Stomach (tissue), 9 donors: ENCODE measurements around the gene C1orf21. TPM values are rescaled to one million over a fixed set of nuclear protein-coding genes. Genes with fewer than 3 reads are reported as not detected.

Source experiments
- DNase-seq, 2 donors: peaks; one replicate each; pipeline versions ENCODE4 v3.0.0 to v3.0.0-alpha.2; 2013 to 2019
- H3K27ac ChIP-seq, 5 donors: fragments of 200-600 bp in 4 of 5; sonication (generic) in 4 of 5; one replicate each; pipeline ENCODE4 v1.5.1; 2013 to 2019; ENCODE audit warnings: mild to moderate bottlenecking in 1 of 5, moderate library complexity in 1 of 5
- H3K27me3 ChIP-seq, 3 donors: fragments of 200-600 bp; sonication (generic); one replicate each; pipeline ENCODE4 v1.5.1; 2017 to 2019; ENCODE audit warnings: mixed run types in 1 of 3
- H3K36me3 ChIP-seq, 4 donors: fragments of 200-600 bp; sonication (generic); 1 replicate in 3 of 4; 2 replicates in 1 of 4; pipeline ENCODE4 v1.5.1; 2016 to 2019
- H3K4me1 ChIP-seq, 4 donors: fragments of 200-600 bp; sonication (generic); one replicate each; pipeline ENCODE4 v1.5.1; 2016 to 2019
- H3K4me3 ChIP-seq, 4 donors: fragments of 200-600 bp; sonication (generic) in 3 of 4; one replicate each; pipeline ENCODE4 v1.5.1; 2016 to 2019; ENCODE audit warnings: mild to moderate bottlenecking in 1 of 4
- H3K9me3 ChIP-seq, 4 donors: fragments of 200-600 bp; sonication (generic); one replicate each; pipeline ENCODE4 v1.5.1; 2016 to 2019
- EP300 ChIP-seq: sonication (generic); formaldehyde crosslinking; IDR thresholded peaks from one replicate; pipeline ENCODE4 v1.6.1; 2017; ENCODE audit warnings: antibody characterized with exemption
- POLR2A ChIP-seq, 4 donors: fragments of 450-650 bp; IDR thresholded peaks; one replicate each; pipeline ENCODE4 v1.6.1; 2016; ENCODE audit warnings: antibody characterized with exemption in 4 of 4, control low read depth in 2 of 4, mild to moderate bottlenecking in 1 of 4, moderate library complexity in 1 of 4
- POLR2AphosphoS5 ChIP-seq, 3 donors: sonication (generic); formaldehyde crosslinking; IDR thresholded peaks; one replicate each; pipeline ENCODE4 v1.6.1; 2016; ENCODE audit warnings: antibody characterized with exemption in 3 of 3
- WGBS, 5 donors: extraction: QIAGEN DNeasy Blood & Tissue Kit in 3 of 5; methylation state at CpG; one replicate each; pipeline versions ENCODE4 v1.1.5 to v1.1.7; 2013 to 2018; 5-methylcytosine and 5-hydroxymethylcytosine counted together
- intact Hi-C: fragments of 100-400 bp; cut with DNase I; formaldehyde crosslinking; loops from one replicate; pipeline ENCODE4 v1.15.1; 2023; ENCODE audit warnings: low total_unique reads
- polyA plus RNA-seq, 3 donors: library from polyadenylated mRNA; stranded (reverse); fragments of 200-250 nt; gene quantifications; one replicate each; pipeline ENCODE4 v1.2.3, GENCODE V29; 2013
- total RNA-seq, 5 donors: library from RNA; depleted of rRNA; stranded (reverse); fragments of >200 nt; gene quantifications; one replicate each; pipeline versions ENCODE4 v1.1.0 to v1.2.3, GENCODE V29; 2014 to 2016
- TF ChIP-seq, protein P1 (sequence below), 7 experiments: fragments of 450-650 bp in 4 of 7; fragments of 200-600 bp in 3 of 7; sonication (generic) in 3 of 7; IDR thresholded peaks; one replicate each; pipeline ENCODE4 v1.5.1; 2016 to 2019; ENCODE audit warnings: antibody characterized with exemption in 7 of 7, control low read depth in 2 of 7, mild to moderate bottlenecking in 1 of 7
- donor health status: healthy with polysubstance abuse.
- donor health status: Bipolar disorder and iron deficiency.
- donor health status: healthy.

C1orf21 gene
- total and polyA plus RNA-seq, 8 donors = 10.1 to 114 (median 37.4) TPM

DNA sequence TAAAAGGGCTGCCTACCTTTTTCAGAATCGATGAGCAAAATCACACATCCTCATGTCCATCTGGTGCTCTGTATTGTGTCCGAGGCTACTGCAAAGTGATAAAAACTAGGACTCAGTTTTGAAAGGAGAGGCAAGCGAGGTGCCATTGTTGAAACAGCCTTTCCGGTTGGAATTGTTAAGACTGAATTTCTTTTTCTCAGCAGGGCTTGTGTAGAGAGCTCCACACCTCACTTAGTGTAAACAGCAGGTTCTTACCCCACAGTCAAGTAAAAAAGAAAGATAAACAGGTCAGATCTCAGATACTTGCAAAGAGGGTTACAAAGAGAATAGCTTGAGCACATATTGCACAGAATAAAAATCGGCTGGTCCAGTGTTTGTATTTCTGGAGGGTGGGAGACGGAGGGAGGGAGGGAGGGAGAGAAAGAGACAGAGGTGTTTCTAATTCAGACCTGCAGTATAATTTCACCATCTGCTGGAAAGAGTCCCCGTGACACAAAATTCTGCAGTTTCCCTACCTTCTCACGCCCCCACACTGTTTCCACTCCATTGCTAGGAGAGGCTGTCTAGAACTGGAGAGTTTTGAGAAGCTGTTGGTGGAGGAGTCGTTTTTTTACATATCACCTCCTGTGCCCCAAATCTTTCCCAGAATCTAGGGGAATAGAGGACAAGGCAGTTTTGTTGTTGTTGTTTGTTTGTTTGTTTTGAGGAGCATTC is 285.3 kb downstream of the C1orf21 start:
- no peak for TF ChIP-seq POLR2AphosphoS5 (IDR thresholded peaks at IDR 0.05)
- TF ChIP-seq, protein P1, sequence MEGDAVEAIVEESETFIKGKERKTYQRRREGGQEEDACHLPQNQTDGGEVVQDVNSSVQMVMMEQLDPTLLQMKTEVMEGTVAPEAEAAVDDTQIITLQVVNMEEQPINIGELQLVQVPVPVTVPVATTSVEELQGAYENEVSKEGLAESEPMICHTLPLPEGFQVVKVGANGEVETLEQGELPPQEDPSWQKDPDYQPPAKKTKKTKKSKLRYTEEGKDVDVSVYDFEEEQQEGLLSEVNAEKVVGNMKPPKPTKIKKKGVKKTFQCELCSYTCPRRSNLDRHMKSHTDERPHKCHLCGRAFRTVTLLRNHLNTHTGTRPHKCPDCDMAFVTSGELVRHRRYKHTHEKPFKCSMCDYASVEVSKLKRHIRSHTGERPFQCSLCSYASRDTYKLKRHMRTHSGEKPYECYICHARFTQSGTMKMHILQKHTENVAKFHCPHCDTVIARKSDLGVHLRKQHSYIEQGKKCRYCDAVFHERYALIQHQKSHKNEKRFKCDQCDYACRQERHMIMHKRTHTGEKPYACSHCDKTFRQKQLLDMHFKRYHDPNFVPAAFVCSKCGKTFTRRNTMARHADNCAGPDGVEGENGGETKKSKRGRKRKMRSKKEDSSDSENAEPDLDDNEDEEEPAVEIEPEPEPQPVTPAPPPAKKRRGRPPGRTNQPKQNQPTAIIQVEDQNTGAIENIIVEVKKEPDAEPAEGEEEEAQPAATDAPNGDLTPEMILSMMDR (IDR thresholded peaks at IDR 0.05) = no peak
- no peak for TF ChIP-seq EP300
- H3K27ac ChIP-seq = no peak overlapping the region
- peak in 1 of 2 donors; percentile 38 for DNase-seq
- no peaks in the 10 kb centered on the region for H3K27me3 ChIP-seq
- no peak overlapping the region for H3K4me3 ChIP-seq
- H3K36me3 ChIP-seq = no peaks in the 10 kb centered on the region
- peaks cover 0 to 5% (median 0%) of the 10 kb centered on the region in 4 donors for H3K4me1 ChIP-seq
- intact Hi-C loops = no loop called here
- no peaks in the 10 kb centered on the region for H3K9me3 ChIP-seq
- 27 to 47% (median 44%) methylated on average over 9 of the region's 9 CpGs for WGBS, 5 donors

DNA sequence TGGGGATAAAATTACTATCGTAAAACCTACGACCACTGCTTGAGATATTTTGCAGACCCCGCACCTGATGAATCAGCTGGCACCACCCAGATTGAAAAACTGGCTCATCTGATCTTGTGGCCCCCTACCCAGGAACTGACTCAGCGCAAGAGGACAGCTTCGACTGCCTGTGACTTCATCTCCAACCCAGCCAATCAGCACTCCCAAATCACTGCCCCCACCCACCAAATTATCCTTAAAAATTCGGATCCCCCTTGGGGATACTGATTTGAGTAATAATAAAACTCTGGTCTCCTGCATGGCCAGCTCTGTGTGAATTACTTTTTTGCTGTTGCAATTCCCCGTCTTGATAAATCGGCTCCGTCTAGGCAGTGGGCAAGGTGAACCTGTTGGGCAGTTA is 286.5 kb downstream of the C1orf21 start:
- DNase-seq = no peak
- TF ChIP-seq EP300 = no peak
- TF ChIP-seq, protein P1 (IDR thresholded peaks at IDR 0.05) = no peak
- no peak for TF ChIP-seq POLR2A (IDR thresholded peaks at IDR 0.05)
- no peak for TF ChIP-seq POLR2AphosphoS5 (IDR thresholded peaks at IDR 0.05)
- WGBS, 5 donors = 78 to 89% (median 88%) methylated on average over 9 of the region's 9 CpGs
- Histone ChIP-seq H3K9me3 (no peaks in the 10 kb centered on the region), H3K27ac (no peak overlapping the region), H3K36me3 (no peaks in the 10 kb centered on the region), H3K4me1 (peaks cover 0 to 5% (median 0%) of the 10 kb centered on the region in 4 donors), H3K4me3 (no peak overlapping the region), H3K27me3 (no peaks in the 10 kb centered on the region)
- intact Hi-C loops = no loop called here

DNA sequence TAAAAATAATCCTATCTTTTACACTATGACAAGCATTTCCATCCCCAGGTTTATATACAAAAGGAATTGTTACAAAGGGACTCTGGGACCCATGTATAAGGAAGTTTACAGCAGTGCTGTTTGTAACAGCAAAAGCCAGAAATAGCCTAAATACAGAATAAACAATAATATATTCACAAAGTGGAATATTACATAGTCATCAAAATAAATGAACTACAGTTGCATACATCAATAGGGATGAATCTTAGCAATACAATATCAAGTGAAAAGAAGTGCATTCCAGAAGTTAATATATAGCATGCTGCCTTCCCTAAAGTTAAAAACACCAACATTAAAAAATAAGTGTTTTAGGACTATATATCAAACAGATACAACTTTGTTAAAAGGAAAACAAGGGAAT is 290.5 kb downstream of the C1orf21 start:
- Histone ChIP-seq H3K27ac (no peak overlapping the region), H3K4me1 (no peaks in the 10 kb centered on the region), H3K4me3 (no peak overlapping the region), H3K36me3 (no peaks in the 10 kb centered on the region), H3K27me3 (no peaks in the 10 kb centered on the region), H3K9me3 (peaks cover 0 to 17% (median 14%) of the 10 kb centered on the region in 4 donors)
- intact Hi-C loops = no loop called here
- no peak for TF ChIP-seq POLR2AphosphoS5 (IDR thresholded peaks at IDR 0.05)
- no peak for TF ChIP-seq EP300
- TF ChIP-seq POLR2A (IDR thresholded peaks at IDR 0.05) = no peak
- TF ChIP-seq, protein P1 (IDR thresholded peaks at IDR 0.05) = no peak
- DNase-seq = no peak
